Heart left ventricle (tissue), 16 donors: ENCODE results near the gene GALK2. TPM values are rescaled to one million over a fixed set of nuclear protein-coding genes. Genes with fewer than 3 reads are reported as not detected.

ENCODE experiments used
- ATAC-seq, 4 donors: fragments of 200-7000 bp; cut with Tn5 transposase; one replicate each; pipeline ENCODE4 v1.9.1; 2020 to 2022; ENCODE audit warnings: moderate library complexity in 4 of 4, mild to moderate bottlenecking in 3 of 4, moderate number of reproducible peaks in 1 of 4
- DNase-seq, 5 donors: peaks; one replicate each; pipeline ENCODE4 v3.0.0-alpha.2; 2020
- H3K27ac ChIP-seq, 12 donors: fragments of 200-600 bp; sonication (generic) in 4 of 12; one replicate each; pipeline versions ENCODE4 v1.5.0 to v1.8.0; 2016 to 2022; ENCODE audit warnings: mild to moderate bottlenecking in 2 of 12
- H3K27me3 ChIP-seq, 9 donors: fragments of 200-600 bp; sonication (generic) in 2 of 9; one replicate each; pipeline versions ENCODE4 v1.5.1 to v1.8.0; 2016 to 2022; ENCODE audit warnings: mild to moderate bottlenecking in 3 of 9
- H3K36me3 ChIP-seq, 9 donors: fragments of 200-600 bp; sonication (generic) in 2 of 9; one replicate each; pipeline versions ENCODE4 v1.5.0 to v1.8.0; 2018 to 2022; ENCODE audit warnings: mild to moderate bottlenecking in 2 of 9
- H3K4me1 ChIP-seq, 12 donors: fragments of 200-600 bp; sonication (generic) in 4 of 12; one replicate each; pipeline versions ENCODE4 v1.5.0 to v1.8.0; 2016 to 2022; ENCODE audit warnings: mild to moderate bottlenecking in 3 of 12
- H3K4me3 ChIP-seq, 12 donors: fragments of 200-600 bp; sonication (generic) in 4 of 12; one replicate each; pipeline versions ENCODE4 v1.5.0 to v1.8.0; 2017 to 2022; ENCODE audit warnings: mild to moderate bottlenecking in 9 of 12, moderate library complexity in 4 of 12
- H3K9me3 ChIP-seq, 12 donors: fragments of 200-600 bp; sonication (generic) in 4 of 12; one replicate each; pipeline versions ENCODE4 v1.5.0 to v1.8.0; 2016 to 2022; ENCODE audit warnings: mild to moderate bottlenecking in 1 of 12
- POLR2A ChIP-seq, 2 donors: fragments of 450-650 bp; IDR thresholded peaks; one replicate each; pipeline ENCODE4 v1.6.1; 2017; ENCODE audit warnings: antibody characterized with exemption in 2 of 2, mild to moderate bottlenecking in 2 of 2, moderate library complexity in 2 of 2
- WGBS, 4 donors: extraction: QIAGEN DNeasy Blood & Tissue Kit in 2 of 4; methylation state at CpG; one replicate each; pipeline versions ENCODE4 v1.1.5 to v1.1.7; 2013 to 2018; 5-methylcytosine and 5-hydroxymethylcytosine counted together
- intact Hi-C, 10 donors: fragments of 100-400 bp; cut with DNase I; formaldehyde crosslinking; loops; one replicate each; pipeline versions ENCODE4 v1.11.1 to v1.14.2; 2022
- polyA plus RNA-seq, 2 donors: library from polyadenylated mRNA; stranded (reverse); fragments of 200-250 nt; gene quantifications; one replicate each; pipeline ENCODE4 v1.2.3, GENCODE V29; 2013
- total RNA-seq, 9 donors: library from RNA; depleted of rRNA in 2 of 9; stranded (reverse); fragments of >200 nt in 2 of 9; fragmentation: NEBNext Ultra II Directional in 3 of 9; extraction: Animal tissue kit (Norgen Biotek cat#: 25700) in 3 of 9; gene quantifications; one replicate each; pipeline versions ENCODE4 v1.1.0 to v1.2.4, GENCODE V29; 2016 to 2023
- TF ChIP-seq, protein P1 (sequence below), 12 donors: fragments of 200-600 bp; sonication (generic) in 4 of 12; IDR thresholded peaks; one replicate each; pipeline versions ENCODE4 v1.5.0 to v1.8.0; 2018 to 2022; ENCODE audit warnings: antibody characterized with exemption in 12 of 12, mild to moderate bottlenecking in 5 of 12
- donor health status: ischemic (EF 13 %, LVEDD 7.1; RV severe dilation, severe dysfunction).
- donor health status: healthy with polysubstance abuse.
- donor health status: DM: no; HTN: yes; CAD: no.
- donor health status: DM: no; HTN: no; CAD: no.
- donor health status: ischemic (EF 25% LVEDD 6.9; RV normal size, moderate dysfunction).
- donor health status: ischemic (EF 25% LVEDD 5.7; RV mildly dilated, moderate dysfunction).
- donor health status: healthy.
- donor health status: DM: yes; HTN: yes; CAD: no.
- donor health status: ischemic (EF 35%, LVEDD 5.7; RV mildly dilated, moderate dysfunction).
- donor health status: nonischemic (EF 11% LVEDD 7.7; RV severe dilation, severe dysfunction).
- donor health status: DM: yes; HTN: yes; CAD: no.
- donor health status: PGD.
- donor health status: ischemic (EF 29% LVEDD 5.4; RV normal size, mild dysfunction).
- donor health status: nonischemic (EF 23%, LVEDD 6.1; RV moderate dilation, normal function).

Gene GALK2
- total and polyA plus RNA-seq, 11 donors = 8.3 to 55.3 (median 35.2) TPM

DNA sequence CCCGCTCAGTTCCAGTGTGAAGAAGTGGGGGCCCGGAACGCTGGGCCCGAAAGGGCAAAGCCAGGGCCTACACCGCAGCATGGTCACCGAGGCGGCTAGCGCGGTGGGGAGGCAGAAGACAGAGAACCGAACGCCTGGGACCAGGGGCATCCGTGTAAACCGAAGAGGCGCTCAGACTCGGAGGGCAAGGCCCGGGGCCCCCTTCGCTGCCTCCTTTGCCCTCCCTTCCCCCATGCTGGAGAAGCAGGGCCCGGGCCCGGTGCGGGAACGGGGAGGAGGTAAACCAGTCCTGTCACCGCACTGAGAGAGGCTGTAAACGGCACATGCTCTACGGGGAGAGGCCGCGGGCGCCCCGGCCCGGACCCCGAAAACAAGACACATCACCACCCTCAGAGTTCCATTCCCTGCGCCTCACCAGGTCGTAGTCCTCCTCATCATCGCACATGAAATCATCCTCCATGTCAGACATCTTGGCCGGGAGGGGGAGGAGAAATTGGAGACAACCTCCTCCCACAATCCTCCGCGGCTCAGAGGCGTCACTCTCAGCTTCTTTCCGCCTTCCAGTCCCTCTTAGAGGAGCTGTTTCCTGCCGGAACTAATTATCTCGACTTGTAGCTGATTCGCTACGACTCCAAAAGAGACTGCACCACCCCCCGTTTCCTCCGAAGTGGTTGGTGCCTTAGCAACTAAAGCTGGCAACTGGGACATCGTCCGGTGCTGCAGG is 14.8 kb upstream of the GALK2 start, which contains the start of gene COPS2:
COPS2 (minus strand) TSS at position 490 of the 724 bp plus-strand sequence; CDS start at position 469, 21 bp downstream.
- TF ChIP-seq, protein P1, sequence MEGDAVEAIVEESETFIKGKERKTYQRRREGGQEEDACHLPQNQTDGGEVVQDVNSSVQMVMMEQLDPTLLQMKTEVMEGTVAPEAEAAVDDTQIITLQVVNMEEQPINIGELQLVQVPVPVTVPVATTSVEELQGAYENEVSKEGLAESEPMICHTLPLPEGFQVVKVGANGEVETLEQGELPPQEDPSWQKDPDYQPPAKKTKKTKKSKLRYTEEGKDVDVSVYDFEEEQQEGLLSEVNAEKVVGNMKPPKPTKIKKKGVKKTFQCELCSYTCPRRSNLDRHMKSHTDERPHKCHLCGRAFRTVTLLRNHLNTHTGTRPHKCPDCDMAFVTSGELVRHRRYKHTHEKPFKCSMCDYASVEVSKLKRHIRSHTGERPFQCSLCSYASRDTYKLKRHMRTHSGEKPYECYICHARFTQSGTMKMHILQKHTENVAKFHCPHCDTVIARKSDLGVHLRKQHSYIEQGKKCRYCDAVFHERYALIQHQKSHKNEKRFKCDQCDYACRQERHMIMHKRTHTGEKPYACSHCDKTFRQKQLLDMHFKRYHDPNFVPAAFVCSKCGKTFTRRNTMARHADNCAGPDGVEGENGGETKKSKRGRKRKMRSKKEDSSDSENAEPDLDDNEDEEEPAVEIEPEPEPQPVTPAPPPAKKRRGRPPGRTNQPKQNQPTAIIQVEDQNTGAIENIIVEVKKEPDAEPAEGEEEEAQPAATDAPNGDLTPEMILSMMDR (IDR thresholded peaks at IDR 0.05) = peak in 2 of 12 donors; percentile 12 to 17
- TF ChIP-seq POLR2A (IDR thresholded peaks at IDR 0.05) = peak in 1 of 2 donors; percentile 62
- WGBS, 4 donors = 0 to 2% (median 1%) methylated on average over 31 to 46 of the region's 46 CpGs
- Histone ChIP-seq H3K36me3 (peaks cover 0 to 4% (median 0%) of the 10 kb centered on the region in 9 donors), H3K4me3 (peak within 1 kb of the TSS; percentile 72 to 96 (median 89)), H3K27ac (peak within 1 kb of the TSS; percentile 11 to 93 (median 80)), H3K9me3 (no peaks in the 10 kb centered on the region), H3K4me1 (peaks cover 0 to 52% (median 33%) of the 10 kb centered on the region in 12 donors), H3K27me3 (no peaks in the 10 kb centered on the region)
- intact Hi-C loops = loop anchor here in 4 of 10 donors (5.0 to 10.0 kb wide), 4 partner anchors 110 to 470 kb away; partner anchors contain the start of genes DTWD1 (in 1 of the 4), EID1 (in 1 of the 4), FAM227B (in 1 of the 4) and FGF7 (in 1 of the 4)
- ATAC-seq = peak; percentile 98 to 99 (median 99)
- peak; percentile 91 to 95 (median 94) for DNase-seq

DNA sequence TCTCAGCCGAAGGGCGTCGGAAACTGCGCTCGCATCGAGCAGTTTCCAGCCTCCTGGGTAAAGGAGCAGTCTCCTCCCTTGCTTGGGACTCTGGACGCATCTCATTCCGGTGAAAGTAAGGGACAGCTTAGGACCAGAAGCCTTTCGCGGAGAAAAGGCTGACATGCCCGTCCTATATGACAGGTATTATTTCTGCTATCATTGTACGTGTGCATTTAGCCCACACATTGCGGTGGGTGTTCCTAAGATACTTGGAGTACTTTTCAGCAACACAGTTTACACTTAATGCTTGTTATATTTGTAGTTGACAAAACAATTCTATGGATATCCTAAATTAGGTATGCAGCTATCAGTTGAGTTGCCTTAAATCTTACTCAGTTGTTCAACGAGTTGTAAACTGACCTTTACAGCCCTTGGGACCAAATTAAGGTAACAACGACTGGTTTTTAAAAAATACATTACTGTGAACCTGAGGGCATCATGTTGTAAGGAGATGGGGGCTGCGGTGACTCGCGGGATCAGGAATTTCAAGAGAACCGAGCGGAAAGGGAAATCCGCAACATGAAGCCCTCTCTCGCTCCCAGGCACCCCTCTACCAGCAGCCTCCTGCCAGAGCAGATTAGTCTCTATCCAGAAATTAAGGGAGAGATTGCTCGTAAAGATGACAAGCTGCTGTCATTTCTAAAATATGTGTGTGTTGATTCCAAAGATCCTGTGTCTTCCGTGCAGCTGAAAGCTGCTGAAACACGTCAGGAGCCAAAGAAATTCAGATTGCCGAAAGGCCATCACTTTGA is 14.0 kb upstream of the GALK2 start:
- intact Hi-C loops = loop anchor here in 4 of 10 donors (5.0 to 10.0 kb wide), 4 partner anchors 111 to 469 kb away; partner anchors contain the start of genes DTWD1 (in 1 of the 4), EID1 (in 1 of the 4), FAM227B (in 1 of the 4) and FGF7 (in 1 of the 4)
- H3K27me3 ChIP-seq = no peaks in the 10 kb centered on the region
- 0 to 1% (median 0%) methylated on average over 25 to 26 of the region's 26 CpGs for WGBS, 4 donors
- peak overlapping the region; percentile 56 to 96 (median 88) for H3K4me3 ChIP-seq
- peaks cover 0 to 1% (median 0%) of the 10 kb centered on the region in 9 donors for H3K36me3 ChIP-seq
- H3K9me3 ChIP-seq = no peaks in the 10 kb centered on the region
- DNase-seq (no peak), ATAC-seq (no peak)
- no peak for TF ChIP-seq POLR2A (IDR thresholded peaks at IDR 0.05)
- TF ChIP-seq, protein P1 (IDR thresholded peaks at IDR 0.05) = no peak
- H3K27ac ChIP-seq = peak overlapping the region; percentile 11 to 93 (median 80)
- peaks cover 0 to 46% (median 33%) of the 10 kb centered on the region in 12 donors for H3K4me1 ChIP-seq

DNA sequence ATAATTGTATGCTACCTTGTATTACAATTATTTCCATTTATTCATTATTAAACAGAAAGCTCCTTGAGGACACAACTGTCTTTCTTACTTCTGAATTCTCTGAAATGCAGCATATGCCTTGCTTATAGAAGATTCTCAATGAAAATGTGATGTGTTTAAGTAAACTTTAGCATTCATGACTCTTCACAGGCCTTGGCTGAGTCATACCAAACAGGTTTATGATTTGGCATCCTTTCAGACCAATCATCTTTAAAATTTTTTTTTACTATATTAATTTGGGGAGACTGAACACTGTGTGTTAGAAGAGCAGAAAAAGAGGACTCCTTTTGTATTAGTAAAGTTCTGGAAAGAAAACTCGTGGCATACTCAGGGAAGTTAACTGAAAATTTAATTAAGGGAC is 6.4 kb upstream of the GALK2 start:
- H3K27me3 ChIP-seq = no peaks in the 10 kb centered on the region
- TF ChIP-seq POLR2A (IDR thresholded peaks at IDR 0.05) = no peak
- TF ChIP-seq, protein P1 (IDR thresholded peaks at IDR 0.05) = no peak
- DNase-seq (no peak), ATAC-seq (no peak)
- H3K9me3 ChIP-seq = no peaks in the 10 kb centered on the region
- H3K36me3 ChIP-seq = peaks cover 0 to 20% (median 14%) of the 10 kb centered on the region in 9 donors
- H3K4me3 ChIP-seq = no peak overlapping the region
- WGBS, 4 donors = 54 to 77% (median 76%) methylated on average over 1 of the region's 1 CpG
- H3K4me1 ChIP-seq = no peaks in the 10 kb centered on the region
- H3K27ac ChIP-seq = no peak overlapping the region
- intact Hi-C loops = loop anchor here in 1 of 10 donors (10.0 kb wide), 1 partner anchor 71 kb away; no protein-coding TSS in a partner anchor
